Panc1 (cell line): Measurements from ENCODE around the gene LDB3. TPM values are rescaled to one million over a fixed set of nuclear protein-coding genes. Genes with fewer than 3 reads are reported as not detected.

Experiments used
- ATAC-seq: fragments of 200-7000 bp; cut with Tn5 transposase; 2 replicates; pipeline ENCODE4 v1.9.1; 2020; ENCODE audit warnings: mild to moderate bottlenecking, moderate library complexity
- BruUV-seq: library from RNA; stranded (reverse); fragments of 400-500 nt; replicated peaks from 2 replicates; lab custom pipeline; 2021; lab: Mats Ljungman, UMichigan
- CTCF ChIA-PET: fragments of 300-600 bp; sonication (Branson Sonifier 250); formaldehyde crosslinking; loops from one replicate; lab custom pipeline; 2022; ENCODE audit warnings: antibody characterized with exemption; lab: Charles Lee
- POLR2A ChIA-PET: fragments of 300-600 bp; sonication (Branson Sonifier 250); formaldehyde crosslinking; loops from one replicate; lab custom pipeline; 2022; ENCODE audit warnings: antibody characterized with exemption; lab: Charles Lee
- DNase-seq: peaks from one replicate; pipeline ENCODE4 v3.0.0-alpha.2; 2010; ENCODE audit warnings: low read depth, low spot score
- H3K27ac ChIP-seq: 2 replicates; pipeline ENCODE4 v1.5.1; 2011; ENCODE audit warnings: mild to moderate bottlenecking, low read length, inconsistent platforms
- H3K27me3 ChIP-seq: fragments of 200-500 bp; sonication (Bioruptor generic); 2 replicates; pipeline ENCODE4 v1.6.0; 2014; ENCODE audit warnings: low read length, inconsistent platforms; ENCODE audit not compliant: control insufficient read depth, insufficient read depth
- H3K36me3 ChIP-seq: fragments of 200-500 bp; sonication (Bioruptor generic); 2 replicates; pipeline ENCODE4 v1.5.1; 2014; ENCODE audit warnings: inconsistent platforms, mild to moderate bottlenecking, low read length, moderate library complexity; ENCODE audit not compliant: control insufficient read depth, insufficient read depth
- H3K4me1 ChIP-seq: 2 replicates; pipeline ENCODE4 v1.5.1; 2011; ENCODE audit warnings: inconsistent platforms, mild to moderate bottlenecking, low read length, moderate library complexity; ENCODE audit not compliant: control insufficient read depth, insufficient read depth
- H3K4me3 ChIP-seq, 2 experiments: 2 replicates each; pipeline ENCODE4 v1.5.1; 2011 to 2012; ENCODE audit warnings: low read depth in 2 of 2, low read length in 2 of 2, mild to moderate bottlenecking in 2 of 2, inconsistent platforms in 1 of 2, moderate library complexity in 1 of 2
- H3K9me3 ChIP-seq: fragments of 200-500 bp; sonication (Bioruptor generic); 2 replicates; pipeline ENCODE4 v1.5.1; 2014; ENCODE audit warnings: low read depth, mild to moderate bottlenecking, inconsistent platforms, low read length, moderate library complexity; ENCODE audit not compliant: control insufficient read depth, insufficient read depth
- POLR2AphosphoS5 ChIP-seq: IDR thresholded peaks from 2 replicates; pipeline ENCODE4 v1.6.1; 2012; ENCODE audit warnings: mild to moderate bottlenecking, low read depth, low read length, moderate library complexity
- SIN3A ChIP-seq: IDR thresholded peaks from 2 replicates; pipeline ENCODE4 v1.6.1; 2012; ENCODE audit warnings: low read depth, mild to moderate bottlenecking, low read length, moderate library complexity, borderline replicate concordance; ENCODE audit not compliant: insufficient read depth
- TCF7L2 ChIP-seq: IDR thresholded peaks from 2 replicates; pipeline ENCODE4 v1.6.1; 2011; ENCODE audit warnings: mild to moderate bottlenecking, low read depth, low read length, inconsistent platforms
- in situ Hi-C: cut with HindIII; loops from 2 replicates; pipeline ENCODE4 v1.10.0; 2016; ENCODE audit warnings: low sequenced_read_pairs, low pct_unique_long_range_greater_than_20kb
- intact Hi-C: fragments of 100-400 bp; cut with micrococcal nuclease; formaldehyde crosslinking; loops from one replicate; pipeline ENCODE4 v1.10.0; 2022; ENCODE audit not compliant: unreplicated experiment
- total RNA-seq: library from RNA; stranded (reverse); gene quantifications from one replicate; pipeline ENCODE4 v1.2.1, GENCODE V29; 2021; ENCODE audit not compliant: unreplicated experiment
- TF ChIP-seq, protein P1 (sequence below), 2 experiments: IDR thresholded peaks; 2 replicates each; pipeline ENCODE4 v1.6.1; 2011 to 2012; ENCODE audit warnings: low read depth in 2 of 2, control low read depth in 1 of 2, low read length in 1 of 2, mild to moderate bottlenecking in 1 of 2, moderate library complexity in 1 of 2; ENCODE audit not compliant: insufficient read depth in 1 of 2
- TF ChIP-seq, protein P2 (sequence below): fragments of 450-650 bp; IDR thresholded peaks from 2 replicates; pipeline ENCODE4 v1.5.1; 2017; ENCODE audit warnings: mild to moderate bottlenecking

LDB3 gene
- total RNA-seq, 1 experiment from 2014 or later: 0.15 TPM

DNA sequence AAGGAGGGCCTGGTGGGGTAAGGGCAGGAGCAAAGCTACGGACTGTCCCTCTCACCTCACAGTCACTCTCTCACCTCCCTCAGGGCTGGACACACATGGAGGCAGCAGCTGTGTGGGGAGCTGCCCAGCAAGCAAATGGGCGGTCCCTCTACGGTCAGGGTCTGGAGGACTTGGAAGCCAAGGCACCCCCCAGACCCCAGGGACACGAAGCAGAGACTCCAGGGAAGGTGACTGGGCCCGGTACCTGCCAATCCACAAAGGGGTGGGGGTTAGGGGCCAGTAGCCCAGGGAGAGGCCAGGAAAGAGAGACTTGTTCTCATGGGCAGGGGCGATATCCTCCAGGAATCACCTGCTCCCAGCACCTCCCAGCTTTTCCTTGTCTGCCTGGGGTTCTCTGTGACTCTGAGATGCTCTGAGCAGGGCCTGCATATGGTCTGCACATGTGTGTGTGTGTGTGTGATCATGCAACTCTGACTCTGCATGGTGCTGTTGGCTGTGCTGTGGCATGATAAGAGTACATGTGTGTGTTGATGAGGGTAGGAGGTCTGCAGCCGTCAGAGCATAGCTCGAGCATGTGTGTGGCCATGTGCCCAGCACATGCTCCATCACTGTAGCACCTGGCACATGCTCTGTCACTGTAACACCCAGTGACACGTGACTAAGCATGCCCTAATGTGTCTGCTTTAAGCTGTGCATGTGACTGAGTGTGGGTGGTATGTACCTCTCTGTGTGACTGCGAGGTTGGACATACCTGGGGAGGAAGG, 4.6 kb upstream of the LDB3 start:
- CTCF ChIA-PET: interaction anchor here (0.5 kb wide), 1 partner anchor 274 kb away, joined by 3 read pairs; no protein-coding TSS in a partner anchor
- Histone ChIP-seq H3K9me3 (no peaks in the 10 kb centered on the region), H3K27ac (no peak overlapping the region), H3K36me3 (no peaks in the 10 kb centered on the region), H3K4me1 (no peaks in the 10 kb centered on the region), H3K4me3 (no peak overlapping the region), H3K27me3 (no peaks in the 10 kb centered on the region)
- ATAC-seq: no peak
- in situ Hi-C loops: no loop called here
- intact Hi-C loops: no loop called here
- POLR2A ChIA-PET: no interaction called here
- no peak for DNase-seq
- no TSS peak for BruUV-seq
- TF ChIP-seq SIN3A (no peak), TCF7L2 (no peak), POLR2AphosphoS5 (no peak)
- TF ChIP-seq, protein P1, sequence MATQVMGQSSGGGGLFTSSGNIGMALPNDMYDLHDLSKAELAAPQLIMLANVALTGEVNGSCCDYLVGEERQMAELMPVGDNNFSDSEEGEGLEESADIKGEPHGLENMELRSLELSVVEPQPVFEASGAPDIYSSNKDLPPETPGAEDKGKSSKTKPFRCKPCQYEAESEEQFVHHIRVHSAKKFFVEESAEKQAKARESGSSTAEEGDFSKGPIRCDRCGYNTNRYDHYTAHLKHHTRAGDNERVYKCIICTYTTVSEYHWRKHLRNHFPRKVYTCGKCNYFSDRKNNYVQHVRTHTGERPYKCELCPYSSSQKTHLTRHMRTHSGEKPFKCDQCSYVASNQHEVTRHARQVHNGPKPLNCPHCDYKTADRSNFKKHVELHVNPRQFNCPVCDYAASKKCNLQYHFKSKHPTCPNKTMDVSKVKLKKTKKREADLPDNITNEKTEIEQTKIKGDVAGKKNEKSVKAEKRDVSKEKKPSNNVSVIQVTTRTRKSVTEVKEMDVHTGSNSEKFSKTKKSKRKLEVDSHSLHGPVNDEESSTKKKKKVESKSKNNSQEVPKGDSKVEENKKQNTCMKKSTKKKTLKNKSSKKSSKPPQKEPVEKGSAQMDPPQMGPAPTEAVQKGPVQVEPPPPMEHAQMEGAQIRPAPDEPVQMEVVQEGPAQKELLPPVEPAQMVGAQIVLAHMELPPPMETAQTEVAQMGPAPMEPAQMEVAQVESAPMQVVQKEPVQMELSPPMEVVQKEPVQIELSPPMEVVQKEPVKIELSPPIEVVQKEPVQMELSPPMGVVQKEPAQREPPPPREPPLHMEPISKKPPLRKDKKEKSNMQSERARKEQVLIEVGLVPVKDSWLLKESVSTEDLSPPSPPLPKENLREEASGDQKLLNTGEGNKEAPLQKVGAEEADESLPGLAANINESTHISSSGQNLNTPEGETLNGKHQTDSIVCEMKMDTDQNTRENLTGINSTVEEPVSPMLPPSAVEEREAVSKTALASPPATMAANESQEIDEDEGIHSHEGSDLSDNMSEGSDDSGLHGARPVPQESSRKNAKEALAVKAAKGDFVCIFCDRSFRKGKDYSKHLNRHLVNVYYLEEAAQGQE (IDR thresholded peaks at IDR 0.05; ENCODE audit: insufficient read depth in 1 of 2, low read depth in 2 of 2, low read length in 1 of 2): no peak
- TF ChIP-seq, protein P2, sequence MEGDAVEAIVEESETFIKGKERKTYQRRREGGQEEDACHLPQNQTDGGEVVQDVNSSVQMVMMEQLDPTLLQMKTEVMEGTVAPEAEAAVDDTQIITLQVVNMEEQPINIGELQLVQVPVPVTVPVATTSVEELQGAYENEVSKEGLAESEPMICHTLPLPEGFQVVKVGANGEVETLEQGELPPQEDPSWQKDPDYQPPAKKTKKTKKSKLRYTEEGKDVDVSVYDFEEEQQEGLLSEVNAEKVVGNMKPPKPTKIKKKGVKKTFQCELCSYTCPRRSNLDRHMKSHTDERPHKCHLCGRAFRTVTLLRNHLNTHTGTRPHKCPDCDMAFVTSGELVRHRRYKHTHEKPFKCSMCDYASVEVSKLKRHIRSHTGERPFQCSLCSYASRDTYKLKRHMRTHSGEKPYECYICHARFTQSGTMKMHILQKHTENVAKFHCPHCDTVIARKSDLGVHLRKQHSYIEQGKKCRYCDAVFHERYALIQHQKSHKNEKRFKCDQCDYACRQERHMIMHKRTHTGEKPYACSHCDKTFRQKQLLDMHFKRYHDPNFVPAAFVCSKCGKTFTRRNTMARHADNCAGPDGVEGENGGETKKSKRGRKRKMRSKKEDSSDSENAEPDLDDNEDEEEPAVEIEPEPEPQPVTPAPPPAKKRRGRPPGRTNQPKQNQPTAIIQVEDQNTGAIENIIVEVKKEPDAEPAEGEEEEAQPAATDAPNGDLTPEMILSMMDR: no peak

DNA sequence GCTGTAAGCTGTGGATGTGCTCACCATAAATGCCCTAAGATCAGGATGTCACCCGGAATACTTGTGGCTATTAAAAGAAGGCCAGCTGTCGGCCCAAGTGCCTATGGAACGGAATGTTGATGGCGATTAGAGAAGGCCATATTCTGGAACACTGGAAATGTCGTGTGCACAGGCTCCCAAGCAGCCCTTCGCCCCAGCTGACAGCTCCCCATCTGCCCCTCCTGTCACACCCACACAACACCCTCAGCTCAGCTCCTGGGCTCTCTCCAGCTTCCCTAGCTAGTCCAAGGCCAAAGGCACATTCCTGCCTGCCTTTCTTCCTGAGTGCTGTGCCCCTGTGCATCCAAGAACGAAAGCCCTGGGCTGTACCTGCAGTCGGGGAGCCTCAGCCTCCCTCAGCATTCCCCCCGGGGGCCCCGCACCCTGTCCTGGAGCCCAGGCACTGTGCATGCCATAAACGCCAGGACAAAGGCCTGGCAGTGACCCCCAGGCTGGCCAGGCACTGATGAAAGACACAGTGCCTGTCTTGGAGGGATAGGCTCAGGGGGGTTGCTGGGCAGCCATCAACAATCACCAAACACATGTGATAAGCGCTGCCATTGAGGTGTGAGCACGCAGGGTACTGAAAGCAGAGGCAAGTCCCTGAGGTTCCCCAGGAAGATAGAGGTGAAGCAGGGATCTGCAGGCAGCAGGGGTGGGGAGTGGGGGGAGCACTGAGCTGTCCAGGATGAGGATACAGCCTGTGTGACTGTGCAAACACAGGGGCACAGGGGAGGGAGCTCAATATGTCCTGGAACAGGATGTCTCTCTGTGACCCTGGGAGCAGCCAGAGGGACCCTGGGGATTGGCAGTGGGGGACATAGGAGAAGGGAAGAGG, 3.7 kb upstream of the LDB3 start:
- intact Hi-C loops: no loop called here
- Histone ChIP-seq H3K27me3 (no peaks in the 10 kb centered on the region), H3K4me1 (no peaks in the 10 kb centered on the region), H3K9me3 (no peaks in the 10 kb centered on the region), H3K36me3 (no peaks in the 10 kb centered on the region), H3K27ac (no peak overlapping the region), H3K4me3 (no peak overlapping the region)
- no TSS peak for BruUV-seq
- TF ChIP-seq, protein P2: no peak
- TF ChIP-seq POLR2AphosphoS5 (no peak), SIN3A (no peak), TCF7L2 (no peak)
- TF ChIP-seq, protein P1 (IDR thresholded peaks at IDR 0.05; ENCODE audit: insufficient read depth in 1 of 2, low read depth in 2 of 2, low read length in 1 of 2): no peak
- DNase-seq (no peak), ATAC-seq (no peak)
- ChIA-PET CTCF (no interaction called here), POLR2A (no interaction called here)
- in situ Hi-C loops: no loop called here
